ENCODE data around the gene DDI2. TPM values are rescaled to one million over a fixed set of nuclear protein-coding genes. Genes with fewer than 3 reads are reported as not detected.

Gene DDI2
- total and polyA plus RNA-seq, 9 of the 15 experiments (the other 6 are each of a cell fraction or from before 2014, with no cell fraction given) = 6.5 to 48.4 (median 21.2) TPM

- 35% methylated on average over 12 of the region's 12 CpGs for WGBS (ENCODE audit: insufficient coverage, low coverage, missing lambda C conversion rate)
- H4K20me1 ChIP-seq (replicated peaks; ENCODE audit: control insufficient read depth, insufficient read depth, low read length) = no peaks in the 10 kb centered on the region
- H3K4me3 ChIP-seq = no peak overlapping the region
- ATAC-seq (peak; percentile 15), DNase-seq (ENCODE audit: extremely low read depth in 1 of 4, low spot score in 3 of 4) (peak in 1 of 4 experiments; percentile 62), FAIRE-seq (peak; percentile 78)
- H3K9ac ChIP-seq (ENCODE audit: insufficient read depth in 1 of 2, low read depth in 2 of 2, low read length in 2 of 2) = peak overlapping the region in 1 of 2 experiments; percentile 8; a peak in 1 of 4 replicates
- peak overlapping the region; percentile 30; the same call in 1 of the 3 replicates for H3K27ac ChIP-seq (ENCODE audit: extremely low read depth, low read depth, low read length)
- H3K27me3 ChIP-seq (ENCODE audit: control insufficient read depth in 2 of 2, insufficient read depth in 2 of 2, low read length in 2 of 2) = no peaks in the 10 kb centered on the region
- H3K36me3 ChIP-seq (ENCODE audit: control insufficient read depth, insufficient read depth, low read length) = 0 out of 3 replicates have a peak, but pooled peaks cover 3% of the 10 kb centered on the region
- ChIA-PET CTCF (ENCODE audit: low intra/inter-chr PET ratio) (no interaction called here), POLR2A (interaction anchor here (0.6 to 2.1 kb wide), 12 partner anchors 9 to 226 kb away, joined by 3 to 8 read pairs (median 4); no protein-coding TSS in a partner anchor)
- in situ Hi-C loops (cut with MboI) = no loop called here
- no TSS peak for BruUV-seq (replicated peaks)
- no peaks in the 10 kb centered on the region for H3K9me1 ChIP-seq (ENCODE audit: control insufficient read depth, insufficient read depth, low read length)
- peaks cover 18 to 31% of the 10 kb centered on the region in 2 experiments; a peak in 4 of 5 replicates for H3K4me1 ChIP-seq (replicated peaks in 1 of 2; ENCODE audit: control insufficient read depth in 2 of 2, insufficient read depth in 2 of 2, low read length in 2 of 2)
- no peak overlapping the region; the same call in 1 of the 2 replicates for H3K4me2 ChIP-seq (ENCODE audit: insufficient read depth, low read length)
- H3K9me3 ChIP-seq (replicated peaks; ENCODE audit: control insufficient read depth, insufficient read depth, low read depth, low read length) = peaks cover 10% of the 10 kb centered on the region
- H3K79me2 ChIP-seq (ENCODE audit: control insufficient read depth, insufficient read depth, low read length) = peaks cover 27% of the 10 kb centered on the region
- peak overlapping the region; percentile 36; the same call in 1 of the 2 replicates for H2AFZ ChIP-seq (ENCODE audit: low read depth, low read length)
- intact Hi-C loops (cut with micrococcal nuclease) = no loop called here
- TF ChIP-seq TFAP4 (CRISPR knock-in tag; IDR thresholded peaks at IDR 0.05; ENCODE audit: borderline replicate concordance) (peak; percentile 12; the same call in 1 of the 2 replicates), DPF2 (IDR thresholded peaks at IDR 0.05) (peak; percentile 45; the same call in 1 of the 2 replicates), ZNF75A (CRISPR knock-in tag; IDR thresholded peaks at IDR 0.05) (no peak), FOSL1 (tag; conservative IDR thresholded peaks at IDR 0.05) (0 out of 2 replicates have a peak, but pooled peaks have one; percentile 9), MITF (IDR thresholded peaks at IDR 0.05) (no peak), PRPF4 (IDR thresholded peaks at IDR 0.05; ENCODE audit: insufficient read depth, low read depth, low read length, poor library complexity, severe bottlenecking) (no peak), ZNF445 (CRISPR knock-in tag; IDR thresholded peaks at IDR 0.05; ENCODE audit: low read depth) (no peak), RCOR1 (IDR thresholded peaks at IDR 0.05; ENCODE audit: borderline replicate concordance in 1 of 2, low read depth in 2 of 2, low read length in 2 of 2) (0 out of 4 replicates have a peak, but pooled peaks of 1 of the 2 experiments have one; percentile 12), ZNF436 (CRISPR knock-in tag; IDR thresholded peaks at IDR 0.05) (no peak), ZBTB1 (CRISPR knock-in tag; IDR thresholded peaks at IDR 0.05; ENCODE audit: borderline replicate concordance, low read depth) (no peak), CTBP1 (IDR thresholded peaks at IDR 0.05; ENCODE audit: borderline replicate concordance) (peak; percentile 84), ZEB2 (IDR thresholded peaks at IDR 0.05) (peak; percentile 64; the same call in 1 of the 2 replicates), C11orf30 (IDR thresholded peaks at IDR 0.05; ENCODE audit: low read depth) (no peak), TBP (optimal IDR thresholded peaks at IDR 0.05; ENCODE audit: low read depth, low read length) (peak; percentile 73), RBM17 (IDR thresholded peaks at IDR 0.05; ENCODE audit: borderline replicate concordance, low read depth, low read length) (no peak), ARID1B (IDR thresholded peaks at IDR 0.05) (no peak; the same call in 1 of the 2 replicates), HDAC2 (IDR thresholded peaks at IDR 0.05) (no peak), ZNF79 (CRISPR knock-in tag; IDR thresholded peaks at IDR 0.05; ENCODE audit: low read depth) (no peak), SUPT5H (IDR thresholded peaks at IDR 0.05) (no peak)
Measured at GRCh38 chr1:15681349-15682292, 64.4 kb downstream of the DDI2 start.
